ENCODE data around the gene SLC50A1. TPM values are rescaled to one million over a fixed set of nuclear protein-coding genes. Genes with fewer than 3 reads are reported as not detected.

SLC50A1 gene
- total and polyA plus RNA-seq, 4 experiments from 2014 or later = 20.1 to 91.7 (median 36.6) TPM

DNA sequence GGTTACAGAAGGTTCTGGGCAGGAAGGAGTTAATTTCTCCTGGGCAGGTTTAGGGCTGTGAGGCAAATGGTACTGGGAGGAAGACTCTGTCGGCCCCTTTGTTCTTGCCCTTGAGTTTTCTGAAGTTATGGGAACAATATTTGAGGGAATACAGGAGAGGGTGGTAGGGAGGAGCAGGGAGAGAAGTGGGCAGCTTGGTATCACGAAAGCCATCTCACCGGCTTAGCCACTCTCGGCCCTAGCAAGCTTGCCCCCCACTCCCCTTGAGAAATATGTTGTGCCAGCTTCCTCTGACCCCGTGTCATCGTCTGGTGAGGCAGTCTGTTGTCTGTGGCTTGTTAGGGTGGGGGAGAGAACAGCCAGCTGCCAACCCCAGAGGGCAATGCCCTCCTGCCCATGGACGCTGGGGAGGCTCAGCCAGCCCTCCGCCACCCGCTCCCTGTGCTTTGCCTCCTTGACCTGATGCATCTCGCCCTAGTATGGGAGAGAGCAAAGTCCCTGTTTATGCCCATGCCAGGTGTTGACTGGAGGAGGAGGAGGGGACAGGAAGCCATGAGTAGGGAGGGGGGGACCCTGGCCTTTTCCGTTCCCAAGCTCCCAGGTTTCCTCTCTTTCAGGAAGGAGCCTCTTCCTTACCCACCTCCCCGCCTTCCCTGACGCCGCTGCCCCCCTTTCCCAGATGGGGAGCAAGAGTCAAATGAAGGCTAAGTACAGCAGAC is 6.7 kb upstream of the SLC50A1 start:
- Histone ChIP-seq H3K4me3 (ENCODE audit: low read length in 2 of 2) (no peak overlapping the region), H3K36me3 (ENCODE audit: insufficient read depth, low read length) (no peaks in the 10 kb centered on the region), H3K27ac (ENCODE audit: low read depth, low read length) (no peak overlapping the region), H3K9me3 (ENCODE audit: control insufficient read depth in 1 of 2, low read length in 2 of 2) (no peaks in the 10 kb centered on the region), H3K27me3 (ENCODE audit: insufficient read depth, low read length) (peaks cover 12% of the 10 kb centered on the region), H3K4me1 (ENCODE audit: insufficient read depth, low read length) (peaks cover 32% of the 10 kb centered on the region)
- Mint-ChIP-seq H3K4me3 (peak overlapping the region; percentile 72 to 87 (median 80)), H3K27ac (peak overlapping the region; percentile 13 to 72 (median 47)), H3K27me3 (peaks cover 9 to 15% of the 10 kb centered on the region in 2 donors), H3K4me1 (peaks cover 18 to 51% (median 27%) of the 10 kb centered on the region in 4 donors), H3K36me3 (no peaks in the 10 kb centered on the region), H3K9me3 (peaks cover 0 to 2% (median 0%) of the 10 kb centered on the region in 8 donors)
- ChIA-PET CTCF (ENCODE audit: partially characterized antibody) (interaction anchor here (0.5 to 2.7 kb wide), 4 partner anchors 37 to 520 kb away, joined by 3 to 18 read pairs (median 4); partner anchors contain the start of gene KRTCAP2), POLR2A (ENCODE audit: partially characterized antibody) (interaction anchor here (0.6 to 1.4 kb wide), 3 partner anchors 11 to 115 kb away, joined by 3 read pairs; partner anchors contain the start of gene DPM3)
- DNase-seq = no peak
- intact Hi-C loops (cut with micrococcal nuclease) = loop anchor here (5.0 kb wide), 1 partner anchor 37 kb away; no protein-coding TSS in a partner anchor

DNA sequence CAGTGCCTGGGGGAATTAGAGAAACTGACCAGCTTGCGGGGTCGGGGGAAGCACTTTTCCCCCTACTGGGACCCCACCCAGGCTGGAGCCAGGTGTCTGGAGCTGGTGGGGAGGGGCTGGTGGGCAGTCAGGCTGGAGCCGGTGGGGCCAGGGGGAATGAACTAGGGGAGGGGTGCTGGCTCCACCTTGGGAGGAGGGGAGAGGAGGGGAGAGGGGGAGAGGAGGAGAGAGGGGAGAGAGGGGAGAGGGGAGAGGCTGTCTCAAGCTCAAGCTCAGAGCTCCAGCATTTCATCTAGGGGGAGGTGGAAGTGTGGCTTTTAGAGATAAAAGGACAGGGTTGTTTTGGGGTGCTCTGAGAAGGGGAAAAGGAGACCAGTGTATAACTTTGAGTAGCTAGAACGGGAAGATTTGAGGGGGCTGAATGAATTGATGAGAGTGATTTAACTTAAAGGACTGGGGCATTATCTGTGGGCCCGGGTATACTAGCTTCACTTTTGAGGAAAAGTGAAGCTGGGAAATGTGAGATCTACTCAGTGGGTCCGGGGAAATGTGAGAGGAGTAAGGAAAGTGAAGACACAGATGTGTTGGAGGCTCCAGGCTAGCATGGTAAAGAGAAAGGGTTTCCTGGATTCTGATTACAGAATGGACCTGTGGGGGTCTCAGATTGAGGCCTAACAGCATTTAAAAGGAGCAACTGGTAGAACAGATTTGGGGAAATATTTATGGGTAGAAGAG is 5.2 kb upstream of the SLC50A1 start:
- H3K4me3 Mint-ChIP-seq = no peak overlapping the region
- CTCF ChIA-PET (ENCODE audit: partially characterized antibody) = interaction anchor here (0.6 to 2.7 kb wide), 5 partner anchors 13 to 102 kb away, joined by 3 to 18 read pairs (median 3); no protein-coding TSS in a partner anchor

DNA sequence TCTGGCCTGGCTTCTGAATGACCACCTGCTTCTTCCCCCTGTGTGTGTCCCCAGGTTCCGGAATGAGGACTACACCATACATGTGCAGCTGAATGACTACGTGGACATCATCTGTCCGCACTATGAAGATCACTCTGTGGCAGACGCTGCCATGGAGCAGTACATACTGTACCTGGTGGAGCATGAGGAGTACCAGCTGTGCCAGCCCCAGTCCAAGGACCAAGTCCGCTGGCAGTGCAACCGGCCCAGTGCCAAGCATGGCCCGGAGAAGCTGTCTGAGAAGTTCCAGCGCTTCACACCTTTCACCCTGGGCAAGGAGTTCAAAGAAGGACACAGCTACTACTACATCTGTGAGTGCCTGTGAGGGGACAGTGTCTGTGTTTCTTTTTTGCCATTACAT is 4.4 kb upstream of the SLC50A1 start:
- CTCF ChIA-PET (ENCODE audit: partially characterized antibody) = interaction anchor here (1.0 to 1.2 kb wide), 4 partner anchors 12 to 62 kb away, joined by 3 to 4 read pairs (median 4); partner anchors contain the start of gene KRTCAP2
- Mint-ChIP-seq H3K27me3 (peaks cover 8 to 15% of the 10 kb centered on the region in 2 donors), H3K36me3 (peaks cover 0 to 10% of the 10 kb centered on the region in 2 donors), H3K4me1 (peaks cover 25 to 69% (median 40%) of the 10 kb centered on the region in 4 donors), H3K9me3 (no peaks in the 10 kb centered on the region), H3K4me3 (peak overlapping the region in 1 of 8 donors; percentile 36), H3K27ac (peak overlapping the region in 2 of 7 donors; percentile 5 to 17)
- intact Hi-C loops (cut with micrococcal nuclease) = no loop called here
- no peaks in the 10 kb centered on the region for H3K9me3 ChIP-seq (ENCODE audit: control insufficient read depth in 1 of 2, low read length in 2 of 2)
- no peaks in the 10 kb centered on the region for H3K36me3 ChIP-seq (ENCODE audit: insufficient read depth, low read length)
- H3K4me3 ChIP-seq (ENCODE audit: low read length in 2 of 2) = no peak overlapping the region
- H3K27ac ChIP-seq (ENCODE audit: low read depth, low read length) = no peak overlapping the region
- peaks cover 39% of the 10 kb centered on the region for H3K4me1 ChIP-seq (ENCODE audit: insufficient read depth, low read length)
- peaks cover 12% of the 10 kb centered on the region for H3K27me3 ChIP-seq (ENCODE audit: insufficient read depth, low read length)
- POLR2A ChIA-PET (ENCODE audit: partially characterized antibody) = no interaction called here
- no peak for DNase-seq

More for the DNA sequence above, 5.2 kb upstream of the SLC50A1 start:
- no peak overlapping the region for H3K4me3 ChIP-seq (ENCODE audit: low read length in 2 of 2)
- peaks cover 40% of the 10 kb centered on the region for H3K4me1 ChIP-seq (ENCODE audit: insufficient read depth, low read length)
- H3K9me3 ChIP-seq (ENCODE audit: control insufficient read depth in 1 of 2, low read length in 2 of 2) = no peaks in the 10 kb centered on the region
- H3K27ac ChIP-seq (ENCODE audit: low read depth, low read length) = no peak overlapping the region
- peaks cover 0 to 2% (median 0%) of the 10 kb centered on the region in 8 donors for H3K9me3 Mint-ChIP-seq
- H3K27ac Mint-ChIP-seq = peak overlapping the region in 3 of 7 donors; percentile 2 to 59 (median 29)
- H3K4me1 Mint-ChIP-seq = peaks cover 25 to 61% (median 36%) of the 10 kb centered on the region in 4 donors
- H3K27me3 ChIP-seq (ENCODE audit: insufficient read depth, low read length) = peaks cover 12% of the 10 kb centered on the region
- H3K36me3 Mint-ChIP-seq = peaks cover 0 to 5% of the 10 kb centered on the region in 2 donors
- intact Hi-C loops (cut with micrococcal nuclease) = no loop called here
- DNase-seq = no peak
- POLR2A ChIA-PET (ENCODE audit: partially characterized antibody) = interaction anchor here (1.2 kb wide), 2 partner anchors 43 to 52 kb away, joined by 3 read pairs; partner anchors contain the start of genes EFNA3 and KRTCAP2
- no peaks in the 10 kb centered on the region for H3K36me3 ChIP-seq (ENCODE audit: insufficient read depth, low read length)
- peaks cover 9 to 15% of the 10 kb centered on the region in 2 donors for H3K27me3 Mint-ChIP-seq

DNA sequence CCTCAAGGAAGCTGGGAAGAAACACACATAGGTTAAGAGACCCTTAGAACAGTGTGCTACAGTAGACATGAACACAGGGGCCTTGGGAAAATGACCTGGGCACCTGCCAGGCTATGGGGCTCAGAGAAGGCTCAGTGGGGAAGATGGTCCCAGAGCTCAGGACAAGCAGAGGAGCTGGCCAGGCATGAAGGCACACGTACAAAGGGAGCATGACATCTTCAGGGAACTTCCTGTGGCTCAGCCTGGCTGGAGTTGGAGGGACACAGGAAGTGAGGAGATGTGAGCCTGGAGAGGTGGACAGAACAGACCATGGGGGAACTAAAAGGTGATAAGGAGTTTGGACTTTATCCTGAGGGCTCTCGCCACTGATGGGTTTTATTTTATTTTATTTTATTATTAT is 3.8 kb upstream of the SLC50A1 start:
- H3K4me1 ChIP-seq (ENCODE audit: insufficient read depth, low read length) = peaks cover 37% of the 10 kb centered on the region
- ChIA-PET CTCF (ENCODE audit: partially characterized antibody) (interaction anchor here (1.0 to 1.1 kb wide), 2 partner anchors 11 to 41 kb away, joined by 3 to 4 read pairs; partner anchors contain the start of gene KRTCAP2), POLR2A (ENCODE audit: partially characterized antibody) (no interaction called here)
- H3K4me3 ChIP-seq (ENCODE audit: low read length in 2 of 2) = no peak overlapping the region
- peaks cover 7 to 13% of the 10 kb centered on the region in 2 donors for H3K27me3 Mint-ChIP-seq
- intact Hi-C loops (cut with micrococcal nuclease) = no loop called here
- H3K4me1 Mint-ChIP-seq = peaks cover 26 to 71% (median 41%) of the 10 kb centered on the region in 4 donors
- peak overlapping the region in 3 of 8 donors; percentile 9 to 64 (median 27) for H3K4me3 Mint-ChIP-seq
- H3K36me3 Mint-ChIP-seq = peaks cover 0 to 10% of the 10 kb centered on the region in 2 donors
- H3K27ac Mint-ChIP-seq = no peak overlapping the region
- H3K9me3 Mint-ChIP-seq = no peaks in the 10 kb centered on the region
- peaks cover 12% of the 10 kb centered on the region for H3K27me3 ChIP-seq (ENCODE audit: insufficient read depth, low read length)
- H3K27ac ChIP-seq (ENCODE audit: low read depth, low read length) = no peak overlapping the region
- no peaks in the 10 kb centered on the region for H3K9me3 ChIP-seq (ENCODE audit: control insufficient read depth in 1 of 2, low read length in 2 of 2)
- DNase-seq = no peak
- no peaks in the 10 kb centered on the region for H3K36me3 ChIP-seq (ENCODE audit: insufficient read depth, low read length)

DNA sequence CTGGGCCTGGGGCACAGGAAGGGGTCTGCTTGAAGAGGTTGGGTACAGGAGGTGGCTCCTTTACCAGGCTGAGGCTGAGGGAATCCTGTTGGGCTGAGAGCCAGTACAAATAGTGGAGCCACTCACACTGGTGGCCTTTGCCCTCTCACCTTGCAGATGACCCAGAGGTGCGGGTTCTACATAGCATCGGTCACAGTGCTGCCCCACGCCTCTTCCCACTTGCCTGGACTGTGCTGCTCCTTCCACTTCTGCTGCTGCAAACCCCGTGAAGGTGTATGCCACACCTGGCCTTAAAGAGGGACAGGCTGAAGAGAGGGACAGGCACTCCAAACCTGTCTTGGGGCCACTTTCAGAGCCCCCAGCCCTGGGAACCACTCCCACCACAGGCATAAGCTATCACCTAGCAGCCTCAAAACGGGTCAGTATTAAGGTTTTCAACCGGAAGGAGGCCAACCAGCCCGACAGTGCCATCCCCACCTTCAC is 1.8 kb upstream of the SLC50A1 start:
- Histone ChIP-seq H3K4me3 (ENCODE audit: low read length in 2 of 2) (no peak overlapping the region), H3K27me3 (ENCODE audit: insufficient read depth, low read length) (peaks cover 8% of the 10 kb centered on the region), H3K27ac (ENCODE audit: low read depth, low read length) (no peak overlapping the region), H3K4me1 (ENCODE audit: insufficient read depth, low read length) (peaks cover 33% of the 10 kb centered on the region), H3K9me3 (ENCODE audit: control insufficient read depth in 1 of 2, low read length in 2 of 2) (no peaks in the 10 kb centered on the region), H3K36me3 (ENCODE audit: insufficient read depth, low read length) (no peaks in the 10 kb centered on the region)
- Mint-ChIP-seq H3K27ac (peak overlapping the region in 4 of 7 donors; percentile 6 to 100 (median 64)), H3K36me3 (peaks cover 0 to 13% of the 10 kb centered on the region in 2 donors), H3K27me3 (peaks cover 2% of the 10 kb centered on the region in 2 donors), H3K9me3 (no peaks in the 10 kb centered on the region), H3K4me1 (peaks cover 25 to 69% (median 43%) of the 10 kb centered on the region in 4 donors), H3K4me3 (peak overlapping the region in 3 of 8 donors; percentile 34 to 99 (median 98))
- no peak for DNase-seq
- CTCF ChIA-PET (ENCODE audit: partially characterized antibody) = interaction anchor here (0.6 to 4.2 kb wide), 5 partner anchors 8 to 48 kb away, joined by 3 to 27 read pairs (median 6); partner anchors contain the start of gene KRTCAP2
- intact Hi-C loops (cut with micrococcal nuclease) = no loop called here
- POLR2A ChIA-PET (ENCODE audit: partially characterized antibody) = interaction anchor here (1.0 to 4.0 kb wide), 5 partner anchors 8 to 110 kb away, joined by 3 to 35 read pairs (median 4); partner anchors contain the start of genes KRTCAP2 and TRIM46

DNA sequence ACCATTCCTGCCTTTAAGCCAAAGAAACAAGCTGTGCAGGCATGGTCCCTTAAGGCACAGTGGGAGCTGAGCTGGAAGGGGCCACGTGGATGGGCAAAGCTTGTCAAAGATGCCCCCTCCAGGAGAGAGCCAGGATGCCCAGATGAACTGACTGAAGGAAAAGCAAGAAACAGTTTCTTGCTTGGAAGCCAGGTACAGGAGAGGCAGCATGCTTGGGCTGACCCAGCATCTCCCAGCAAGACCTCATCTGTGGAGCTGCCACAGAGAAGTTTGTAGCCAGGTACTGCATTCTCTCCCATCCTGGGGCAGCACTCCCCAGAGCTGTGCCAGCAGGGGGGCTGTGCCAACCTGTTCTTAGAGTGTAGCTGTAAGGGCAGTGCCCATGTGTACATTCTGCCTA is 1.3 kb upstream of the SLC50A1 start:
- DNase-seq = no peak
- POLR2A ChIA-PET (ENCODE audit: partially characterized antibody) = interaction anchor here (0.5 to 4.0 kb wide), 8 partner anchors 8 to 1351 kb away, joined by 3 to 35 read pairs (median 4); partner anchors contain the start of genes ADAM15, KRTCAP2, MTX1 and TRIM46
- H3K27me3 ChIP-seq (ENCODE audit: insufficient read depth, low read length) = peaks cover 3% of the 10 kb centered on the region
- H3K4me3 ChIP-seq (ENCODE audit: low read length in 2 of 2) = no peak overlapping the region
- H3K9me3 ChIP-seq (ENCODE audit: control insufficient read depth in 1 of 2, low read length in 2 of 2) = no peaks in the 10 kb centered on the region
- intact Hi-C loops (cut with micrococcal nuclease) = no loop called here
- H3K27ac Mint-ChIP-seq = peak overlapping the region; percentile 97 to 100 (median 99)
- peaks cover 21 to 67% (median 42%) of the 10 kb centered on the region in 4 donors for H3K4me1 Mint-ChIP-seq
- no peaks in the 10 kb centered on the region for H3K36me3 ChIP-seq (ENCODE audit: insufficient read depth, low read length)
- H3K27ac ChIP-seq (ENCODE audit: low read depth, low read length) = no peak overlapping the region
- CTCF ChIA-PET (ENCODE audit: partially characterized antibody) = interaction anchor here (0.6 to 4.2 kb wide), 5 partner anchors 9 to 49 kb away, joined by 3 to 27 read pairs (median 6); partner anchors contain the start of gene KRTCAP2
- no peaks in the 10 kb centered on the region for H3K9me3 Mint-ChIP-seq
- H3K4me1 ChIP-seq (ENCODE audit: insufficient read depth, low read length) = peaks cover 29% of the 10 kb centered on the region
- peak overlapping the region; percentile 94 to 99 (median 98) for H3K4me3 Mint-ChIP-seq
- H3K27me3 Mint-ChIP-seq = peaks cover 0 to 2% of the 10 kb centered on the region in 2 donors
- H3K36me3 Mint-ChIP-seq = peaks cover 0 to 13% of the 10 kb centered on the region in 2 donors

Data from CD4-positive, alpha-beta memory T cell (primary cell).